ENCODE data around the gene GPSM3. TPM values are rescaled to one million over a fixed set of nuclear protein-coding genes. Genes with fewer than 3 reads are reported as not detected.

The GPSM3 gene
- total and polyA plus RNA-seq, 2 of the 13 experiments (the other 11 are each of a cell fraction or from before 2014, with no cell fraction given) = 0.18 to 6.2 TPM

- TF ChIP-seq PBX2 (CRISPR knock-in tag; IDR thresholded peaks at IDR 0.05) (peak; percentile 52; the same call in 1 of the 2 replicates), U2AF1 (optimal IDR thresholded peaks at IDR 0.05; ENCODE audit: low read depth, low read length) (no peak), ZNF644 (CRISPR knock-in tag; IDR thresholded peaks at IDR 0.05; ENCODE audit: low read depth) (no peak), ZNF230 (CRISPR knock-in tag; IDR thresholded peaks at IDR 0.05) (peak; percentile 66; the same call in 1 of the 2 replicates), ZBTB3 (CRISPR knock-in tag; IDR thresholded peaks at IDR 0.05; ENCODE audit: borderline replicate concordance, low read depth) (0 out of 2 replicates have a peak, but pooled peaks have one; percentile 35), RNF2 (conservative IDR thresholded peaks at IDR 0.05; ENCODE audit: low read depth) (no peak), SNRNP70 (IDR thresholded peaks at IDR 0.05; ENCODE audit: low read depth, low read length) (no peak), PCBP1 (IDR thresholded peaks at IDR 0.05; ENCODE audit: borderline replicate concordance, low read depth, low read length) (peak; percentile 90), KLF11 (CRISPR knock-in tag; IDR thresholded peaks at IDR 0.05) (peak; percentile 62; the same call in 1 of the 2 replicates), EEA1 (CRISPR knock-in tag; IDR thresholded peaks at IDR 0.05; ENCODE audit: borderline replicate concordance) (no peak; the same call in 1 of the 2 replicates), RFXAP (CRISPR knock-in tag; IDR thresholded peaks at IDR 0.05; ENCODE audit: borderline replicate concordance) (peak; percentile 67; the same call in 1 of the 2 replicates), ZNF605 (CRISPR knock-in tag; IDR thresholded peaks at IDR 0.05) (peak; percentile 71; the same call in 1 of the 2 replicates), E2F1 (CRISPR knock-in tag; IDR thresholded peaks at IDR 0.05) (peak; percentile 52; the same call in 1 of the 2 replicates), TERF1 (CRISPR knock-in tag; IDR thresholded peaks at IDR 0.05) (no peak), CENPT (CRISPR knock-in tag; IDR thresholded peaks at IDR 0.05; ENCODE audit: low read depth) (peak; percentile 16; the same call in 1 of the 2 replicates), ETV5 (CRISPR knock-in tag; IDR thresholded peaks at IDR 0.05; ENCODE audit: borderline replicate concordance) (peak; percentile 82), ZBTB7A (CRISPR knock-in tag; IDR thresholded peaks at IDR 0.05) (peak; percentile 4; the same call in 1 of the 2 replicates), IKZF1 (IDR thresholded peaks at IDR 0.05) (no peak), CHD4 (IDR thresholded peaks at IDR 0.05; ENCODE audit: borderline replicate concordance, low read length) (no peak; the same call in 1 of the 2 replicates)
- TF ChIP-seq, protein P1, sequence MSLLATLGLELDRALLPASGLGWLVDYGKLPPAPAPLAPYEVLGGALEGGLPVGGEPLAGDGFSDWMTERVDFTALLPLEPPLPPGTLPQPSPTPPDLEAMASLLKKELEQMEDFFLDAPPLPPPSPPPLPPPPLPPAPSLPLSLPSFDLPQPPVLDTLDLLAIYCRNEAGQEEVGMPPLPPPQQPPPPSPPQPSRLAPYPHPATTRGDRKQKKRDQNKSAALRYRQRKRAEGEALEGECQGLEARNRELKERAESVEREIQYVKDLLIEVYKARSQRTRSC (CRISPR knock-in tag; IDR thresholded peaks at IDR 0.05; ENCODE audit: low read depth) = no peak
- TF ChIP-seq, protein P2, sequence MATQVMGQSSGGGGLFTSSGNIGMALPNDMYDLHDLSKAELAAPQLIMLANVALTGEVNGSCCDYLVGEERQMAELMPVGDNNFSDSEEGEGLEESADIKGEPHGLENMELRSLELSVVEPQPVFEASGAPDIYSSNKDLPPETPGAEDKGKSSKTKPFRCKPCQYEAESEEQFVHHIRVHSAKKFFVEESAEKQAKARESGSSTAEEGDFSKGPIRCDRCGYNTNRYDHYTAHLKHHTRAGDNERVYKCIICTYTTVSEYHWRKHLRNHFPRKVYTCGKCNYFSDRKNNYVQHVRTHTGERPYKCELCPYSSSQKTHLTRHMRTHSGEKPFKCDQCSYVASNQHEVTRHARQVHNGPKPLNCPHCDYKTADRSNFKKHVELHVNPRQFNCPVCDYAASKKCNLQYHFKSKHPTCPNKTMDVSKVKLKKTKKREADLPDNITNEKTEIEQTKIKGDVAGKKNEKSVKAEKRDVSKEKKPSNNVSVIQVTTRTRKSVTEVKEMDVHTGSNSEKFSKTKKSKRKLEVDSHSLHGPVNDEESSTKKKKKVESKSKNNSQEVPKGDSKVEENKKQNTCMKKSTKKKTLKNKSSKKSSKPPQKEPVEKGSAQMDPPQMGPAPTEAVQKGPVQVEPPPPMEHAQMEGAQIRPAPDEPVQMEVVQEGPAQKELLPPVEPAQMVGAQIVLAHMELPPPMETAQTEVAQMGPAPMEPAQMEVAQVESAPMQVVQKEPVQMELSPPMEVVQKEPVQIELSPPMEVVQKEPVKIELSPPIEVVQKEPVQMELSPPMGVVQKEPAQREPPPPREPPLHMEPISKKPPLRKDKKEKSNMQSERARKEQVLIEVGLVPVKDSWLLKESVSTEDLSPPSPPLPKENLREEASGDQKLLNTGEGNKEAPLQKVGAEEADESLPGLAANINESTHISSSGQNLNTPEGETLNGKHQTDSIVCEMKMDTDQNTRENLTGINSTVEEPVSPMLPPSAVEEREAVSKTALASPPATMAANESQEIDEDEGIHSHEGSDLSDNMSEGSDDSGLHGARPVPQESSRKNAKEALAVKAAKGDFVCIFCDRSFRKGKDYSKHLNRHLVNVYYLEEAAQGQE (IDR thresholded peaks at IDR 0.05; ENCODE audit: borderline replicate concordance in 1 of 2, low read depth in 1 of 2, low read length in 2 of 2) = peak in 1 of 2 experiments; percentile 34; a peak in 1 of 4 replicates
Observed at GRCh38 chr6:32153564-32154513, 38.6 kb downstream of the GPSM3 start, which contains the start of gene PPT2 (continued).
